Activated naive CD8-positive, alpha-beta T cell treated with anti-CD3 and anti-CD28 coated beads, Interleukin-2, amount 10 ng/mL, durations not matched to agents 7 days and 5 days (primary cell): ENCODE results near the gene KCNMA1. TPM values are rescaled to one million over a fixed set of nuclear protein-coding genes. Genes with fewer than 3 reads are reported as not detected.

Experiments used
- ATAC-seq: fragments of 150-1000 bp; cut with Tn5 transposase; one replicate; pipeline ENCODE4 v1.10.0; 2021; ENCODE audit warnings: low read depth, moderate library complexity
- POLR2A ChIA-PET: fragments of 350-600 bp; sonication (Branson Sonifier 250); formaldehyde crosslinking; loops from one replicate; lab custom pipeline; 2021; ENCODE audit warnings: antibody characterized with exemption; lab: Charles Lee
- DNase-seq: peaks from one replicate; pipeline ENCODE4 v3.0.0; 2021
- H3K27ac Mint-ChIP-seq: one replicate; pipeline ENCODE4 v1.8.0; 2022; ENCODE audit warnings: mild to moderate bottlenecking, mixed read lengths
- H3K27me3 Mint-ChIP-seq: one replicate; pipeline ENCODE4 v1.8.0; 2022; ENCODE audit warnings: mild to moderate bottlenecking, moderate library complexity, mixed read lengths
- H3K36me3 Mint-ChIP-seq: one replicate; pipeline ENCODE4 v1.8.0; 2021; ENCODE audit warnings: mild to moderate bottlenecking, mixed read lengths
- H3K4me1 Mint-ChIP-seq: one replicate; pipeline ENCODE4 v1.8.0; 2021; ENCODE audit warnings: mixed read lengths
- H3K4me3 Mint-ChIP-seq: one replicate; pipeline ENCODE4 v1.8.0; 2022; ENCODE audit warnings: mild to moderate bottlenecking, moderate library complexity, mixed read lengths
- H3K9me3 Mint-ChIP-seq: one replicate; pipeline ENCODE4 v1.8.0; 2021; ENCODE audit warnings: mixed read lengths
- total RNA-seq, 2 experiments: library from RNA; stranded (reverse); gene quantifications; one replicate each; pipeline ENCODE4 v1.2.3, GENCODE V29; 2021

Gene KCNMA1
- total RNA-seq, 2 experiments from 2014 or later = 0.39 to 0.54 TPM

DNA sequence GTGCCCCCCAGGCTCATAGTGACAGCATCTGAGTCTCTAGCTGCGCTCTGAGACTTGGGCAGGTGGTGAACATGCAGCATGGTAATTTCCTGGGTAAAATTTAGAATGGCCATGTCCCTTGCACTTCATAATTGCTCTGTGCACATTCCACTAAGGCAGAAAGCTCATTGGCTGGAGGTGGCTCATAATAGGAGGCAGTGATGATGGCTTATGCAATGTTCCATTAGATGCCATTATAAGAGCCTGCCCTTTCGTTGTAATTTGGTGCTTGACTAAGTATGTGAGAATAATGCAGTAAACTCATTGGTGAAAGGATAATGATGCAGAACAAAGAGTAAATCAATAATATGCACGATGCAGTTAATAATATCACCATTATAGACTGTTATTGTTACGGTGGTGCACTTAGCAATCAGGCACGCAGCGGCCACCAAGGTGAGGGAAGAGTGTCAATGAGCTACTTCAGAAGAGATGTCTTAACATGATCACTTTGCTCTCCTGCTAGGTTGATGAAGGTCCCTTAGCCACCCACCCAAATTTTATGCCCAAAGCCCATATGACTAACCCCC, 545.9 kb downstream of the KCNMA1 start:
- POLR2A ChIA-PET = no interaction called here
- Mint-ChIP-seq H3K4me3 (no peak overlapping the region), H3K9me3 (no peaks in the 10 kb centered on the region), H3K4me1 (no peaks in the 10 kb centered on the region), H3K27me3 (peaks cover 5% of the 10 kb centered on the region), H3K36me3 (no peaks in the 10 kb centered on the region), H3K27ac (no peak overlapping the region)
- no peak for DNase-seq
- ATAC-seq = no peak

DNA sequence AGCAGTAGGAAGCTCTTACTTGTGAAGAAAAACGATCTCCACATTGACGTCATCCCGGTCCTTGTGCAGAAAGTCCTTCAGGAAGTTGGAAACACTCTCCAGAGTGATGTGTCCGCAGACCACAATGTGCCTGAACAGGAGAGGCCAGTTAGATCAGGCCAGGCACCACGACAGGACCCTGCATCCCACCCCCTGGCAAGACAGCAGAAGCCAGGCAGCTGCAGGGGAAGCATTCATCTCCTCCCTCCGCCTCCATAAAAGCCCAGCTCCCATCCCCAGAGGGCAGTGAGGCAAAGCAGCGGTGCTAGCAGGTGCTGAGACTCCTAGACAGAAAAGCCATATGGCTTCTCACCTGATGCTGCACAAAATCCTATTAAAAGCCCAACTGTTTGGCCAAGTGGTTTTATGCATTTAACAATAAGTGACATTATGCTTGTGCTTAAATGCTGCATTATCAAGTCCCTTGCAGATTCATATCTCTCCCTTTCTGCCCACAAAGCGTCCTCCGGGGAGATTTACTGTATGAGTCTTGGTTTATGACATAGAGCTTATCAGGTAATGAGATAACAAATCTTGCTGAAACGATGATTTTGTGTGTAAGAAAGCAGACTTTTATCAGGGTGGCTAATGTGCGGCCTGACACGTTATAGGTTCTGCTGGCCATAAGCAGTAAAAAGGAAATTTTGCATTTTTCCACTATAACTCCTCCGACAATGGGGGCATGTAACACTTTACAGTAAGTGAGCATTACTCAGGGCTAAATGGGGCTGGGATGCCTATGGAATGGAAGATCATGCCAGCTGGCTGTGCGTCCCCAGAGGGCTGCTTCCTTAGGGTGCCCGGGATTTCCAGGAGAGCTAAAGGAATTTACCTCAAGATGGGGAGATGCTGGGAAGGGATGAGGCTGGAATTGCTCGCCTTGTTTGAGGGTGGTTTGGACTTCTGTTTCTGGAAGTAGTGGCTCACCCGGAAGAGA, 546.9 kb downstream of the KCNMA1 start:
- H3K9me3 Mint-ChIP-seq = no peaks in the 10 kb centered on the region
- no peak for DNase-seq
- H3K4me3 Mint-ChIP-seq = no peak overlapping the region
- no peaks in the 10 kb centered on the region for H3K36me3 Mint-ChIP-seq
- no peak for ATAC-seq
- no peak overlapping the region for H3K27ac Mint-ChIP-seq
- H3K4me1 Mint-ChIP-seq = no peaks in the 10 kb centered on the region
- H3K27me3 Mint-ChIP-seq = peaks cover 5% of the 10 kb centered on the region
- POLR2A ChIA-PET = no interaction called here

DNA sequence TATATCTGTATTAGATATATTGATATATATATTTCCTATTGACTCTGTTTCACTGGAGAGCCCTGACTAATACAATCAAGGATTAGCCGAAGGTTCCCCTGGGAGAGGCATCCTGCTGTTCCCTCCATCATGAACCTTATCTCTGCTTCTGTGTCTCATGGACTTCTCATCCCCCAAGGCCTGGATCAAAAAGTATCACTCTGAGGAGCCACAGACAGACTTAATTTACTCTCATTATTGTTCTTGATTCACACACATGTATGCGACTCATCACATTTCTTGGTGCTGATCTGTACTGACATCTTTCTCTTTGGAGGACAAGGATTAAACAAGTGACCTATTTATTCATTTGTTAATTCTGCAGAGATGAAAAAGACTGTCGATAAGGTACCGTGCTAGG, 550.2 kb downstream of the KCNMA1 start:
- DNase-seq (no peak), ATAC-seq (no peak)
- Mint-ChIP-seq H3K4me1 (no peaks in the 10 kb centered on the region), H3K36me3 (no peaks in the 10 kb centered on the region), H3K9me3 (no peaks in the 10 kb centered on the region), H3K4me3 (no peak overlapping the region), H3K27ac (no peak overlapping the region), H3K27me3 (no peaks in the 10 kb centered on the region)
- POLR2A ChIA-PET = no interaction called here

DNA sequence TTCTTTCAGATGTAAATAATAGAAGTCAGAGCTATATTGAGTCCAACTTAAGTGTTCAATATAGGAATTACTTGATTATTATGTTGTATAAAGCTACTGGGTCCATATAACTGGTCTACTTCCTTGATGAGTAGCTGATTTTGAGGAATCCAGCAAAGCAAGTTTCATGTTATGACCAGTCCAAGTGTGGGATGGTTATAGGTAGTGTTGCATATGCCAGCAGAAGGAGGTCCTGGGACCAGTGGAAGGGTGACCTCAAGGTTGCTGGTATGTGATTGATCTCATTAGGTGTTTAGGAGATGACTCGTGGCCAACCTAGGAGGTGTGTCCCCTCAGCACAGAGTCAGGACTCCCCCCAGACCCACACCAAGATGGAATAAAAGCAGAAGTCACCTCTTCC, 551.5 kb downstream of the KCNMA1 start:
- no peaks in the 10 kb centered on the region for H3K36me3 Mint-ChIP-seq

DNA sequence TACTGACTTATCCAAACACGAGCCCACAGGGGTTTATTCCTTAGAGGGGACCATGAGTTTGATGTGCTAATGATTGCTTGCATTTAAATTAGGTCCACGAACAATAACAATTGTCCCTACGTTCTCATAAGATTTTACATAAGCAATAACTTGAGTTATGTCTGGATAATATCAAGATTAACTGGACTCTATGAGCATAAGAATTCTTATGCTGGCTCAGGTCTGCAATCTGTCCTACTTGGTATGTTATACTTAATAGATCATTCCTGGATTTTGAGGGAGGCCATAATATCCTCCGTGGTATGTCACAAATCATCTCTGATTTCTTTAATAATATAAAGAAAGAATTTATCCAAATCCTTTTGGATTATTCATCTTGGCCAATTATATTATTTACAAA, 552.3 kb downstream of the KCNMA1 start:
- POLR2A ChIA-PET = no interaction called here
- DNase-seq = no peak
- Mint-ChIP-seq H3K9me3 (no peaks in the 10 kb centered on the region), H3K4me3 (no peak overlapping the region), H3K27me3 (no peaks in the 10 kb centered on the region), H3K27ac (no peak overlapping the region), H3K36me3 (no peaks in the 10 kb centered on the region), H3K4me1 (no peaks in the 10 kb centered on the region)
- no peak for ATAC-seq

More for the DNA sequence above, 551.5 kb downstream of the KCNMA1 start:
- Mint-ChIP-seq H3K4me1 (no peaks in the 10 kb centered on the region), H3K4me3 (no peak overlapping the region), H3K9me3 (no peaks in the 10 kb centered on the region), H3K27me3 (no peaks in the 10 kb centered on the region), H3K27ac (no peak overlapping the region)
- ATAC-seq (no peak), DNase-seq (no peak)
- POLR2A ChIA-PET = no interaction called here

DNA sequence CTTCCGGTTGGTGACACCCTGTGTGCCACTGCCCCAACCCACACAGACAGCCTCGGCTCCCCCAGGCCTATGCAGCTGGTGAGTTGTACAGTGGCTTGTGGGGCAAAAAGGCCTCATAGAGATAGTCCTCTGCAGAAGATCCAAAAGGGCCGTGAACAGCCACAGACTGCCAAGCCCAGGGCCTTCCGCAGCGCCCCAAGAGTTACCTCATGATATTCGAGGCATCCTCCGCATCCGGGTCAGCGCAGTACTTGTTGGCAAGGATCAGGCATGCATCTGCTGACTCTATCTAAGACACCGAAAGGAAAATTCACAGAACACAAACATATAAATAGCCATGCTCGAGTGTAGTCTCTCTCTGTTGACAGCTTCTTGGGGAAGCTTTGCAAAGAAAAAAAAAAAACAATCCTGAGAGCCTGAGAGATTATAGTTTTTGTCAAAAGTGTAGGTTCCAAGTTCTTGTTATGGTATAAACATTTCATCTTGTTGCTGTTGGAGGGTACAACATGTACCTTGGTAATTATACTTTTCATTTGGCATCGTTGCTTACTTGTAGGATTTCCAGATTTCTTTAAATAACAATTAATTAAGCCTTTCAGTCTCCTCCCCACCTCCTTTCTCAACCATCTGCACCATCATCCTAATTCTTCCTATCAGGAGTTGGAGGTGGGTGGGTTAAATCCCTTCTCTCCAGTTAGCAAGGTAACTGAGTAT, 553.0 kb downstream of the KCNMA1 start:
- Mint-ChIP-seq H3K27ac (no peak overlapping the region), H3K4me3 (no peak overlapping the region), H3K27me3 (no peaks in the 10 kb centered on the region), H3K4me1 (no peaks in the 10 kb centered on the region), H3K9me3 (no peaks in the 10 kb centered on the region), H3K36me3 (no peaks in the 10 kb centered on the region)
- DNase-seq (no peak), ATAC-seq (no peak)
- POLR2A ChIA-PET = no interaction called here

DNA sequence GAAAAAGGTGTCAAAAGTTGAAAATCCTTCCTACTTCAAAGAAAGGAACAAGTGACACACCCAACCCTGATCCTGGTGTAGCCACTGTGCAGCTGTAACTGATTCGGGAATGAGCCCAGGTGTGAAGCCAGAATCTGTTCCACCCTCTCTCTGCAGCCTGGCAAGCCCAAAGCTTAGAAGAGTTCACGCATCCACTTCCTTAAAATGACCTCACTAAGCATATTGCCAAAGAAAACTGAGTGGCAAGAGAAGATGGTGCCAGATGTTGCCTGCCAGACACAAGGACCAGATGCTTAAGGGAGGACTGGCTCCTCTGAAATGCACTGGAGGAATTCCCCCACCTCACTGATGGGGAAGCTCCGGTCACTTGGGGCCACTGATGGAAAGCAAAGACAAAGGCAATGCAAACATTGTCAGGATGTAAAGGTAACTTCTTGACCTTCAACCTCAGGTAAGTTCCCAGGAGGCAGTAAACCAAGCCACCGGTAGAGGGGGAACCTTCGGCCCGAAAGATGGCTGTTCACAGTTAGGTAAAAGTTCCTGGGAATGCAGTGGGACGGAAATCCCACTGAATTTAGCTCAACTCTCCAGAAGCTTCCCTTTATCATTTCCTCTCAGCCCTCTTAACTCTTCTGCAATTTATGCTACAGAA, 554.9 kb downstream of the KCNMA1 start:
- Mint-ChIP-seq H3K27ac (no peak overlapping the region), H3K4me3 (no peak overlapping the region), H3K27me3 (no peaks in the 10 kb centered on the region), H3K36me3 (no peaks in the 10 kb centered on the region), H3K4me1 (no peaks in the 10 kb centered on the region), H3K9me3 (no peaks in the 10 kb centered on the region)
- no peak for DNase-seq
- POLR2A ChIA-PET = interaction anchor here (0.5 kb wide), 1 partner anchor 541 kb away, joined by 3 read pairs; no protein-coding TSS in a partner anchor
- no peak for ATAC-seq

DNA sequence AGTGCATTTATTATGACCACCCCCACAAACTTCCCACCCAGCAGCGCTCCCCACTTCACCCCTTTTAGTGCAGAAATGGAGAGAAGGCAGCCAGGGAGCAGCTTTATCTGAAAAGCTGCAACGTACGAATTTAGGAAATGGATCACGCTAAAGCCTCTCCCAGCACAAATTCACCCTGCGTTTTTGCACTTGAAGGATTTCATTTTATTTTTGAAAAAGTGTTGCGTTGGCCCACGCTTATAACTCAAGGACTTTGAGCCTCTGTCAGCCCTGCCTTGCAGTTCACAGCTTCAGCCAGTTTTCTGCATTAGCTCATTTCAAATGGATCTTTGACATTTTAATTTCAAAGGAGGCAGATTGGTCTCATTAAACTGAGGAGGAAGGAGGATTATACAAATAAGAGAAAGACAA, 556.1 kb downstream of the KCNMA1 start:
- Mint-ChIP-seq H3K4me1 (no peaks in the 10 kb centered on the region), H3K4me3 (no peak overlapping the region), H3K36me3 (no peaks in the 10 kb centered on the region), H3K27ac (no peak overlapping the region), H3K9me3 (no peaks in the 10 kb centered on the region), H3K27me3 (no peaks in the 10 kb centered on the region)
- ATAC-seq = no peak
- POLR2A ChIA-PET = no interaction called here
- DNase-seq = no peak

DNA sequence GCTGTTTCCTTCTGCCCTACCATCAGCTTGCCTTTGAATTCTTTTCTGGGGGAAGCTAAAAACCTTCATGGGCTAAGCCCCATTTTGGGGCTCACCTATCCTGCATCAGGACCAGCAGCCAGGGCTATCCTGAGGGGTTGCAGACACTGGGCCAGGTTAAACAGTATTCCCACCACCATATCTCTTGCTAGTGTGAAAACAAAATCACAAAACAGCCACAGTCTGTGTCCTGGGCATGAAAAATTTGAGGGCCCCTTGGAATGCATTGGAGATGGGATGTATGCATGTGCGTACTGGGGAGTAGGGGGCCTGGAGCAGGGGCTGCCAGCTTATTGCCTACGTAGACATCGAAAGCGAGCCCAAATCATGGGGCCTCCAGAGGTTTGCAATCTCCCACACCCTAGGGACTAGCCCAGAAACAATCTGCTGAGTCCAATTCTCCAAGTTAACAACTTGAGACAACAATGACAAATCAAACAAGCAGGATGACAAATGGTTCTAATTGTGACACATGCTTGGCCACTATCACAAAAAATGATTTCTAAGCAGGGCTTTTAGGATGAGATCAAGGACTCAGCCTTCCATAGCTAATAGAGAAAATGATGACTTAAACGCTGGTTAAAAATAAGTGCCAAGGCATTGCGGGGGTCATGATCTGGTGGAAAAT, 557.1 kb downstream of the KCNMA1 start:
- Mint-ChIP-seq H3K4me1 (no peaks in the 10 kb centered on the region), H3K27ac (no peak overlapping the region), H3K27me3 (no peaks in the 10 kb centered on the region), H3K9me3 (no peaks in the 10 kb centered on the region), H3K36me3 (no peaks in the 10 kb centered on the region), H3K4me3 (no peak overlapping the region)
- ATAC-seq = no peak
- no peak for DNase-seq
- POLR2A ChIA-PET = no interaction called here

DNA sequence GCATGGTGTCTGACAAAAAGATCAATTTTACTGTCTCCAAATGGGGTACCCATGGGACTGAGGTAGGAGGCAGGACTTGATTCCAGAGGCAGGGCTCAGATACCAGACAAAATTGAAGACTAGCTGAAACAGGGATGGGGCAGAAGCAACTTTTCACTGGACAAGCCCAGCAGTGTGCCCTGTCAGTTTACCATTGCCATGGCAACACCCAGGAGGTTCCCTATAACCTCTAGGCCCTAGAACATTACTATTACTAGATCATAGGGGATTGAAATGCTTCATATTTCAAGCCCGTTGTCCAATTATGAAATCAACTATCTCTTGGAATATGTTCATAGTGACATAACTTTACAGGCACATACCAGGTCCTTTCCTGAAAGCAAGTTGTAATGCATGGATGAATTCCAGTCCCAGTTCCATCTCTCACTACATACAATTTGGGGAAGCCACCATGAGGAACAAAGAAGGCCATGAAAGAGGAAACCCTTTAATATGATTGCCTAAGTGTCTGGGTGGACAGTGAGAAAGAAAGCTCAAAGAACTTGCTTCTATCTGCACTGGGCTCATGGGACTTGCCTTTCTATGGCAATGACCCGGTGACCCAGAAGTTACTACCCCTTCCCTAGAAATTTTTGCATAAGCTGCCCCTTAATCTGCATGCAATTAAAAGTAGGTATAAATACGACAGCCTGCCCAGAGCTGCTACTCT, 557.9 kb downstream of the KCNMA1 start:
- Mint-ChIP-seq H3K4me3 (no peak overlapping the region), H3K27ac (no peak overlapping the region), H3K9me3 (no peaks in the 10 kb centered on the region), H3K27me3 (peaks cover 3% of the 10 kb centered on the region), H3K4me1 (no peaks in the 10 kb centered on the region), H3K36me3 (no peaks in the 10 kb centered on the region)
- POLR2A ChIA-PET = no interaction called here
- DNase-seq (no peak), ATAC-seq (no peak)

DNA sequence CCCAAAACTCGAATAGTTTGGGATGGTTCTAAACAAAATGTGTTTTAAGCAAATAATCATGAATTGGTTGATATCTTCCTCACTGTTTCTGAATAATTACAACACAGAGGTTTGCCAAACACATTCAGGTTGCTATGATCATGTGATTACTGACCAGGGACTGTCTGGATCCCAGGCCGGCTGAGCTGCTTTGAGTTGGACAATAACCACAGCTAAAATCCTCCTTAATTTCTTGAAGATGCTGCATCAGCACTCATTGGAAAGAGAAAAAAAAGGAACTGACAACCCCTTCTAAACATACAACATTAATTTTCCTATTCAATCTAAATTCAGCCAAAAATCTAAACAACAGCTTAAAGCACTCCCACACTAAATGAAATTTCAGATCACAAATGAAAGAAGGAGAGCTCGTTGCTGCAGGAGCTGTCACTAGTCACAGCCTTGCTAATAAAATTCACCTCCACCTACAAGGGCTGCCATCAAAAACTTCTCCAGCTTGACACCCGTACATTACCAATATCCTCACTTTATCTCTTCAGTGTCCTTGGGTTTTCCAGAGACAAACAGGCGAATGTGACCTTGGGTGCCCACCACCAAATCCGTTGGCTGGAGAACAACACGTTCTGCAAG, 560.2 kb downstream of the KCNMA1 start:
- POLR2A ChIA-PET = no interaction called here
- H3K4me3 Mint-ChIP-seq = no peak overlapping the region
- H3K4me1 Mint-ChIP-seq = no peaks in the 10 kb centered on the region
- H3K27ac Mint-ChIP-seq = no peak overlapping the region
- H3K36me3 Mint-ChIP-seq = no peaks in the 10 kb centered on the region
- no peaks in the 10 kb centered on the region for H3K9me3 Mint-ChIP-seq
- DNase-seq (no peak), ATAC-seq (no peak)
- H3K27me3 Mint-ChIP-seq = peaks cover 5% of the 10 kb centered on the region

DNA sequence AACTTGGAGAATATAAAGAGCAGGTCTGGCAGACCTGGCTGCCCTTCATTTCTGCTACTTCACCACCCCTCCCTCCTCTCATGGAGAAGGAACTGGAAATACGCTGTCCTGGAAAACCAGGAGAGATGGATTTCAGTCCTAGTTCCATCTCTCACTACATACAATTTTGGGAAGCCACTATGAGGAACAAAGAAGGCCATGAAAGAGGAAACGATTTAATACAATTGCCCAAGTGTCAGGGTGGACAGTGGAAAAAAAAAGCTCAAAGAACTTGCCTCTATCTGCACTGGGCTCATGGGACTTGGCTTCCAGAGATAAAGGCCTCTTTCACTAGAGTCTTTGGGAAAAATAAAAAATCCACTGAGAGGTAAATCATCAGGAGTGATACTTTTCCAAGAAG, 561.7 kb downstream of the KCNMA1 start:
- no peaks in the 10 kb centered on the region for H3K4me1 Mint-ChIP-seq
- no peaks in the 10 kb centered on the region for H3K36me3 Mint-ChIP-seq
- ATAC-seq (no peak), DNase-seq (no peak)
- H3K27me3 Mint-ChIP-seq = peaks cover 5% of the 10 kb centered on the region
- POLR2A ChIA-PET = no interaction called here
- no peak overlapping the region for H3K27ac Mint-ChIP-seq
- no peaks in the 10 kb centered on the region for H3K9me3 Mint-ChIP-seq
- H3K4me3 Mint-ChIP-seq = no peak overlapping the region
